SU-DHL-6 (cell line): ENCODE results near the gene CIB4.

Experiments used
- H2AFZ ChIP-seq: fragments of 200-600 bp; sonication (generic); 2 replicates; pipeline ENCODE4 v1.6.1; 2014; ENCODE audit warnings: low read depth, mild to moderate bottlenecking, moderate library complexity, mixed read lengths, antibody characterized with exemption, low read length; ENCODE audit not compliant: severe bottlenecking
- H3F3A ChIP-seq: fragments of 200-600 bp; shearing (Covaris generic); 2 replicates; pipeline ENCODE4 v1.6.0; 2016; ENCODE audit warnings: antibody characterized with exemption, mild to moderate bottlenecking; ENCODE audit not compliant: insufficient read depth
- H3K27ac ChIP-seq: fragments of 200-600 bp; sonication (generic); 2 replicates; pipeline ENCODE4 v1.5.1; 2016; ENCODE audit warnings: low read depth, mild to moderate bottlenecking, low read length, moderate library complexity, mixed read lengths
- H3K27me3 ChIP-seq: fragments of 200-600 bp; sonication (generic), shearing (Covaris generic); 2 replicates; pipeline ENCODE4 v1.6.0; 2014; ENCODE audit warnings: mild to moderate bottlenecking, low read length
- H3K36me3 ChIP-seq: fragments of 200-600 bp; sonication (generic); 2 replicates; pipeline ENCODE4 v1.6.1; 2014; ENCODE audit warnings: mild to moderate bottlenecking, low read length, mixed read lengths
- H3K4me2 ChIP-seq: fragments of 300-600, 200-600 bp; shearing (Covaris generic), sonication (generic); 2 replicates; pipeline ENCODE4 v1.6.0; 2014; ENCODE audit warnings: low read length, low read depth, mild to moderate bottlenecking; ENCODE audit not compliant: poor library complexity, severe bottlenecking
- H3K4me3 ChIP-seq: fragments of 200-600 bp; sonication (generic); 2 replicates; pipeline ENCODE4 v1.5.1; 2014; ENCODE audit warnings: antibody characterized with exemption, low read length, mild to moderate bottlenecking, mixed read lengths; ENCODE audit not compliant: insufficient read depth, poor library complexity, severe bottlenecking
- H3K79me2 ChIP-seq: fragments of 200-600 bp; sonication (generic); 2 replicates; pipeline ENCODE4 v1.6.1; 2014; ENCODE audit warnings: mild to moderate bottlenecking, low read length, moderate library complexity; ENCODE audit not compliant: insufficient read depth
- H3K9ac ChIP-seq: fragments of 200-600 bp; sonication (generic); 2 replicates; pipeline ENCODE4 v1.7.0; 2014; ENCODE audit warnings: mild to moderate bottlenecking, low read length
- H3K9me2 ChIP-seq: fragments of 200-600 bp; sonication (generic); replicated peaks from 2 replicates; pipeline ENCODE4 v1.6.1; 2014; ENCODE audit warnings: low read length; ENCODE audit not compliant: insufficient read depth
- H3K9me3 ChIP-seq: fragments of 200-600 bp; sonication (generic); 2 replicates; pipeline ENCODE4 v1.6.1; 2014; ENCODE audit warnings: low read length, mixed read lengths; ENCODE audit not compliant: insufficient read depth
- H4K20me1 ChIP-seq: fragments of 200-600 bp; sonication (generic); 2 replicates; pipeline ENCODE4 v1.6.1; 2014; ENCODE audit warnings: low read depth, mild to moderate bottlenecking, antibody characterized with exemption, low read length, moderate library complexity, mixed read lengths
- EZH2phosphoT487 ChIP-seq: fragments of 200-600 bp; sonication (generic), shearing (Covaris generic); conservative IDR thresholded peaks from 2 replicates; pipeline ENCODE4 v1.6.1; 2018; ENCODE audit warnings: mild to moderate bottlenecking, antibody characterized with exemption, low read length, moderate library complexity, mixed read lengths
- TF ChIP-seq, protein P1 (sequence below): fragments of 200-600 bp; sonication (generic); IDR thresholded peaks from one replicate; pipeline ENCODE4 v1.5.1; 2017; ENCODE audit warnings: antibody characterized with exemption, mild to moderate bottlenecking, low read length, moderate library complexity; ENCODE audit not compliant: insufficient read depth, poor library complexity, severe bottlenecking

CIB4 gene

DNA sequence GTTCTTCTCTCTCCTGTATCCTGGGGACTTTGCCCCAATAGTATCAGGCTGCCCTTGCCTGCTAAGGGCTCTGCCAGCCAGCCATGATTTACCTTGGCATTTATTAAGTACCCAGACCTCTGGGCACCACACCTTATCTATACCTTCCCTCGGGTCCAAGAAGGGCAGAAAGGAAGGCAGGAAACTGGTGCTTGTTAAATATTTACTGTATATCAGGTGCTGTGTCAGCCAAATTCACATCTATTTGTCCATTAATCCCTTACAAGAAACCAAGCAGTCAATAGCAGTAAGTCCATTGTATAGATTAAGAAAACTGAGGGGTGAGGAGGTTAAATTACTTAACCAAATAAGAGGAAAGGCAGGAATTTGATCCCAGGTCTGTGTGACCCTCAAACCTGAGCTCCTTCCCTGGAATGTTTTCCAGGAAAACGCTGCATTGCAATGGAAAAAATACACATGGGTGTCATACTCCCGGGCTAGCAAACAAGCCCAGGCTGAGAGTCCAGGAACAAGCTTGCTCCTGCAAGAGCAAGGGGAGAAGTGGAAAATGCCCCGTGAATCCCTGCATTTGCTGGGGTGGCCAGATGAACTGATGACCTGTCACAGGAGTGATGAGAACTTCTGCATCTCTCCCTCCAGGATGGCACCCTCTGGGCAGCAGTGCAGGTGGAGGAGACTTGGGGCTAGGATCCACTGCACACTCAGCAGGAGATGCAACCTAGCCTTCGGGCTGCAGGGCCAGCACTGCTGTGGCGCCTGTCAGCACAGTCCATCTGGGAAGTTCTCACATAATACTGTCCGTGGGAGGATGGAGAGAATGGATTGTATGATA, 30.4 kb downstream of the CIB4 start:
- no peak for TF ChIP-seq EZH2phosphoT487
- TF ChIP-seq, protein P1, sequence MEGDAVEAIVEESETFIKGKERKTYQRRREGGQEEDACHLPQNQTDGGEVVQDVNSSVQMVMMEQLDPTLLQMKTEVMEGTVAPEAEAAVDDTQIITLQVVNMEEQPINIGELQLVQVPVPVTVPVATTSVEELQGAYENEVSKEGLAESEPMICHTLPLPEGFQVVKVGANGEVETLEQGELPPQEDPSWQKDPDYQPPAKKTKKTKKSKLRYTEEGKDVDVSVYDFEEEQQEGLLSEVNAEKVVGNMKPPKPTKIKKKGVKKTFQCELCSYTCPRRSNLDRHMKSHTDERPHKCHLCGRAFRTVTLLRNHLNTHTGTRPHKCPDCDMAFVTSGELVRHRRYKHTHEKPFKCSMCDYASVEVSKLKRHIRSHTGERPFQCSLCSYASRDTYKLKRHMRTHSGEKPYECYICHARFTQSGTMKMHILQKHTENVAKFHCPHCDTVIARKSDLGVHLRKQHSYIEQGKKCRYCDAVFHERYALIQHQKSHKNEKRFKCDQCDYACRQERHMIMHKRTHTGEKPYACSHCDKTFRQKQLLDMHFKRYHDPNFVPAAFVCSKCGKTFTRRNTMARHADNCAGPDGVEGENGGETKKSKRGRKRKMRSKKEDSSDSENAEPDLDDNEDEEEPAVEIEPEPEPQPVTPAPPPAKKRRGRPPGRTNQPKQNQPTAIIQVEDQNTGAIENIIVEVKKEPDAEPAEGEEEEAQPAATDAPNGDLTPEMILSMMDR = no peak
- Histone ChIP-seq H3K79me2 (no peaks in the 10 kb centered on the region), H4K20me1 (no peaks in the 10 kb centered on the region), H3K27me3 (no peaks in the 10 kb centered on the region), H3F3A (no peaks in the 10 kb centered on the region), H3K9ac (no peak overlapping the region), H3K36me3 (no peaks in the 10 kb centered on the region), H3K9me3 (no peaks in the 10 kb centered on the region), H3K4me2 (no peak overlapping the region), H3K4me3 (no peak overlapping the region), H3K27ac (no peak overlapping the region), H2AFZ (no peak overlapping the region), H3K9me2 (no peaks in the 10 kb centered on the region)

DNA sequence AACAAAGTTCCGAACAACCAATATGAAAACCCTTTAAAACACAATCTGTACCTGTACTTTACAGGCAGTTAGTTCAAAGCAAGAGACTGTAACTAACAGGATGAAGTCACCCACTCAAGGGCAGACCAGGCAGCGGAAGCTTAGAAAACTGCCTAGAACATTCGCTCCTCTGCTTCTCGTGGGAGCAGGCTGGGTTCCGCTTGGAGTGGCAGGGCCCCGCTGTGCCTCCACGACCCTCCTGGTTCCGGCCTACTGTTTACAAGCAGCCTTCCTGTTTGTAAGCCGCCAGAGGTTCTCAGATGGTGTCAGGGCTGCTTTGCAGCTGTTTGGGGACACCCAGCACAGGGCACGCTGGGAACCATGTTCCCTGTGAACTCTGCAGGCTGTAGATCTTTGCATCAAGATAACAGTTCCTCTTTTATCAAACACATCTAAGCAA, 31.3 kb downstream of the CIB4 start:
- H3K9me3 ChIP-seq = no peaks in the 10 kb centered on the region
- no peak overlapping the region for H3K4me3 ChIP-seq
- no peak overlapping the region for H3K4me2 ChIP-seq
- H4K20me1 ChIP-seq = no peaks in the 10 kb centered on the region
- TF ChIP-seq EZH2phosphoT487 = no peak
- TF ChIP-seq, protein P1 = no peak
- no peaks in the 10 kb centered on the region for H3K79me2 ChIP-seq
- no peaks in the 10 kb centered on the region for H3K36me3 ChIP-seq
- H3K27me3 ChIP-seq = no peaks in the 10 kb centered on the region
- no peaks in the 10 kb centered on the region for H3F3A ChIP-seq
- H2AFZ ChIP-seq = no peak overlapping the region
- H3K9me2 ChIP-seq = no peaks in the 10 kb centered on the region
- H3K27ac ChIP-seq = no peak overlapping the region
- no peak overlapping the region for H3K9ac ChIP-seq

DNA sequence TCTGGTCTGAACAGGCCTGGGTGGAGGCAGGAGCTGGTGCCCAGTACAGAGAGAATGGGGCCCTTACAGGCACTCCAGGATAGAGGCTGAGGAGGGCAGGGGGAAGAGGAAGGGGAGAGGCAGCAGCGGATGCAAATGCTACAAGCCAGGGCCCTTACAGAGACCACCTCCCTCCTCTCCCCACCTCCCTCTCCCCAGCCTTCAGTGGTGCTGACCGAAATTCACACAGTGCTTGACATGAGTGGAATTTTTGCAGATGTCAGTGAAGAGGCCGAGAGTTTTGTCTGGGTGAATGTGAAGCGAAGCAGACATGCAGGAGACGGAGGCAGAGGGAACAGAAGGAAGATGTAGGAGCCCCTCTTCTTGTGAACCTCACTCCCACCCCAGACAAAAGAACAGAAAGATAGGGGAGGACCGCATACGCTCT, 31.9 kb downstream of the CIB4 start:
- H3K4me3 ChIP-seq = no peak overlapping the region
- H3K9ac ChIP-seq = no peak overlapping the region
- no peaks in the 10 kb centered on the region for H3F3A ChIP-seq
- no peaks in the 10 kb centered on the region for H3K27me3 ChIP-seq
- TF ChIP-seq EZH2phosphoT487 = no peak
- TF ChIP-seq, protein P1 = no peak
- no peak overlapping the region for H2AFZ ChIP-seq
- no peaks in the 10 kb centered on the region for H4K20me1 ChIP-seq
- H3K9me2 ChIP-seq = no peaks in the 10 kb centered on the region
- H3K79me2 ChIP-seq = no peaks in the 10 kb centered on the region
- H3K4me2 ChIP-seq = no peak overlapping the region
- H3K36me3 ChIP-seq = no peaks in the 10 kb centered on the region
- no peak overlapping the region for H3K27ac ChIP-seq
- H3K9me3 ChIP-seq = no peaks in the 10 kb centered on the region
